ENCODE measurements around the gene TRIM46. TPM values are rescaled to one million over a fixed set of nuclear protein-coding genes. Genes with fewer than 3 reads are reported as not detected.

Gene TRIM46
- total RNA-seq, 1 experiment from 2014 or later = 18.4 TPM

DNA sequence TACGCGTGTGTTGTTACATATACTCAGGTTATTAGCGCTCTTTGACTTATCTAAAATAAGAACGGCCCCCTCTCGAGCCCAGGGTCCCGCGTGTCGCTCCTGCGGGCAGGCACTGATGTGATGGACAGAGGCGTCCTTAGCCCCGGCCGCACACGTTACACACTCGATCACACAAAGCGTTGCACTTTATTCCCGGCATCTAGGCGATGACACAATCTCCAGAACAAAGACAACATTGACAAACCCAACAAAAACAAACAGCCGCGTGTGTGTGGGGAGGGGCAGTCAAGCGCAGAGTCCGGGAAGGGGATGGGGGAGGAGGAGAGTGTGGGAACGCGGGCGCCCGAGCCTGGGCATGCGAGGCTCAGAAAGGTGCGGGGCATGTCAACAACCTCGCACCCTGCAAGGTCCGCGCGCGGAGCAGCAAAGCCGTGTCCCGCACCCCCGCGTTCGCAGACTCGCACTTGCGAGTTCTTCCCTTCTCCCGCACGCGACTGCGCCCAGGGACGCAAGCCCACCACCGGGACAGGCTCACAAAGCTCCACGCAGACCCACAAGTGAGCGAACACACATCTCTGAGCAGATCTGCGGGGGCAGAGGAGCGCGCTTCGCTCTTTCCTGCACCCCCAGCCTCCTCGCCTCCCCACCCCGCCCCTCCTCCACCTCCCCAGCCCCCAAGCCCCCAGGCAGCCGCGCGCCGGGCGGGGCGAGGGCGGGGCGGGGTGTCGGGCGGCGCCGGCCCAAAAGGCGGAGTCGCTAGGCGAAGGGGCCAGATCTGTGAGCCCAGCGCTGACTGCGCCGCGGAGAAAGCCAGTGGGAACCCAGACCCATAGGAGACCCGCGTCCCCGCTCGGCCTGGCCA lies 46.3 kb upstream of the TRIM46 start, which contains the start of gene EFNA1:
TSS of gene EFNA1 (plus strand) at position 772 of the 862 bp plus-strand sequence. CDS start 102 bp downstream, outside the sequence.
- peaks cover 2% of the 10 kb centered on the region for H4K20me1 ChIP-seq (ENCODE audit: control insufficient read depth, insufficient read depth, insufficient read length)
- H3K23ac ChIP-seq (ENCODE audit: insufficient read length, low read depth, low read length) = no peak within 1 kb of the TSS
- no peak within 1 kb of the TSS for H3K4ac ChIP-seq (ENCODE audit: low read depth, low read length)
- H4K91ac ChIP-seq (ENCODE audit: insufficient read length, low read depth, low read length) = no peak within 1 kb of the TSS
- no peaks in the 10 kb centered on the region; the same call in 1 of the 2 replicates for H3K4me1 ChIP-seq (ENCODE audit: insufficient read depth, low read length)
- H2AK5ac ChIP-seq (ENCODE audit: insufficient read length, low read length) = no peak within 1 kb of the TSS
- Mint-ChIP-seq H3K4me1 (peaks cover 50 to 64% of the 10 kb centered on the region in 2 experiments), H3K9me3 (no peaks in the 10 kb centered on the region; a peak in 1 of 5 replicates), H3K36me3 (ENCODE audit: insufficient read depth in 1 of 3, low read depth in 3 of 3) (peaks cover 2 to 12% (median 3%) of the 10 kb centered on the region in 3 experiments; a peak in 5 of 7 replicates), H3K4me3 (peak within 1 kb of the TSS; percentile 62 to 94), H3K27ac (no peak within 1 kb of the TSS; a peak in 2 of 7 replicates), H3K27me3 (ENCODE audit: low read depth) (peaks cover 90% of the 10 kb centered on the region)
- no peak within 1 kb of the TSS for H3K56ac ChIP-seq (ENCODE audit: insufficient read length, low read depth, low read length)
- H3K9ac ChIP-seq (ENCODE audit: extremely low read depth, insufficient read length, low read length) = no peak within 1 kb of the TSS
- H3K9me3 ChIP-seq (ENCODE audit: control insufficient read depth, low read depth, low read length) = no peaks in the 10 kb centered on the region
- H2BK120ac ChIP-seq (ENCODE audit: low read depth, low read length, poor library complexity, severe bottlenecking) = no peak within 1 kb of the TSS
- H2AFZ ChIP-seq (ENCODE audit: low read length) = no peak within 1 kb of the TSS
- no peak within 1 kb of the TSS for H3K27ac ChIP-seq (ENCODE audit: insufficient read length, low read depth, low read length)
- no peaks in the 10 kb centered on the region for H3K79me2 ChIP-seq (ENCODE audit: insufficient read depth, low read length)
- H3K27me3 ChIP-seq (ENCODE audit: insufficient read depth, low read length) = peaks cover 34% of the 10 kb centered on the region; the same call in 1 of the 2 replicates
- no peak within 1 kb of the TSS for H4K5ac ChIP-seq (ENCODE audit: insufficient read length, low read depth, low read length)
- DNase-seq = peak; percentile 56
- H2BK20ac ChIP-seq (ENCODE audit: low read depth, low read length, poor library complexity, severe bottlenecking) = no peak within 1 kb of the TSS
- no peak within 1 kb of the TSS for H2BK5ac ChIP-seq (ENCODE audit: insufficient read length, low read length)
- peak within 1 kb of the TSS; percentile 92 for H3K4me2 ChIP-seq (ENCODE audit: insufficient read depth, insufficient read length, low read length)
- no peak within 1 kb of the TSS for H3T11ph ChIP-seq (ENCODE audit: low read length)
- WGBS (ENCODE audit: extremely low coverage, insufficient read length, low lambda C conversion rate) = no CpG with 5 or more reads among the region's 76 CpGs
- no peak for TF ChIP-seq CTCF (conservative IDR thresholded peaks at IDR 0.05)
- no peak within 1 kb of the TSS for H3K18ac ChIP-seq (ENCODE audit: insufficient read length, low read depth, low read length)
- no peak within 1 kb of the TSS for H2BK15ac ChIP-seq (ENCODE audit: low read depth, low read length)
- no peak within 1 kb of the TSS for H2BK12ac ChIP-seq (ENCODE audit: insufficient read length, low read depth, low read length)
- no peaks in the 10 kb centered on the region for H3K79me1 ChIP-seq (ENCODE audit: insufficient read depth, low read depth, low read length, poor library complexity, severe bottlenecking)
- no peak within 1 kb of the TSS for H3K14ac ChIP-seq (ENCODE audit: insufficient read depth, low read length)
- no peak within 1 kb of the TSS for H4K8ac ChIP-seq (replicated peaks; ENCODE audit: insufficient read length, low read depth, low read length)
- H3K23me2 ChIP-seq (ENCODE audit: insufficient read length, low read depth, low read length, poor library complexity, severe bottlenecking) = peaks cover 27% of the 10 kb centered on the region

All from H9 (cell line).